Panc1 (cell line): ENCODE measurements around the gene ST8SIA1.

ENCODE experiments used
- CTCF ChIP-seq: fragments of 450-650 bp; IDR thresholded peaks from 2 replicates; pipeline ENCODE4 v1.5.1; 2017; ENCODE audit warnings: mild to moderate bottlenecking
- POLR2AphosphoS5 ChIP-seq: IDR thresholded peaks from 2 replicates; pipeline ENCODE4 v1.6.1; 2012; ENCODE audit warnings: mild to moderate bottlenecking, low read depth, low read length, moderate library complexity

- TF ChIP-seq CTCF (no peak), POLR2AphosphoS5 (no peak)
These were observed 128.3 kb downstream of the ST8SIA1 start for GRCh38 chr12:22206111-22206728.
